Measurements from ENCODE around the gene SIK3. TPM values are rescaled to one million over a fixed set of nuclear protein-coding genes. Genes with fewer than 3 reads are reported as not detected.

SIK3 gene
- total and polyA plus RNA-seq, 2 donors (not counting 3 experiments of a cell fraction or from before 2014, with no cell fraction given): 10.3 to 21.3 TPM

GRCh38 chr11:117062498-117062897, 35.7 kb downstream of the SIK3 start:
- H4K20me1 ChIP-seq (replicated peaks; ENCODE audit: control insufficient read depth, extremely low read depth, insufficient read depth, low read length): no peaks in the 10 kb centered on the region
- no peak for DNase-seq (ENCODE audit: low read depth, low spot score)
- no TSS peak for BruUV-seq (replicated peaks)
- ChIA-PET CTCF (interaction anchor here (1.0 kb wide), 1 partner anchor 23 kb away, joined by 3 read pairs; no protein-coding TSS in a partner anchor), POLR2A (interaction anchor here (0.6 kb wide), 1 partner anchor 8 kb away, joined by 5 read pairs; no protein-coding TSS in a partner anchor)
- FAIRE-seq: no peak
- intact Hi-C loops (cut with micrococcal nuclease): no loop called here
- TF ChIP-seq MAX (IDR thresholded peaks at IDR 0.05; ENCODE audit: insufficient read depth, insufficient read length) (no peak), GATA2 (IDR thresholded peaks at IDR 0.05; ENCODE audit: insufficient read depth, insufficient read length, low read depth, low read length) (no peak), EZH2 (IDR thresholded peaks at IDR 0.05; ENCODE audit: borderline replicate concordance, low read depth, low read length, severe bottlenecking) (no peak), MYC (IDR thresholded peaks at IDR 0.05; ENCODE audit: low read depth, low read length) (no peak), FOS (IDR thresholded peaks at IDR 0.05; ENCODE audit: borderline replicate concordance, insufficient read depth, low read length) (no peak), JUN (IDR thresholded peaks at IDR 0.05; ENCODE audit: borderline replicate concordance, insufficient read depth, insufficient read length, low read depth) (no peak), POLR2A (IDR thresholded peaks at IDR 0.05; ENCODE audit: low read depth, low read length) (no peak), CTCF (IDR thresholded peaks at IDR 0.05; ENCODE audit: extremely low read depth in 1 of 2, insufficient read depth in 1 of 2, low read depth in 1 of 2, low read length in 2 of 2) (no peak), POLR2AphosphoS5 (IDR thresholded peaks at IDR 0.05; ENCODE audit: insufficient read depth, low read depth, low read length) (no peak)
- no peak overlapping the region for H2AFZ ChIP-seq (ENCODE audit: low read depth, low read length)
- H3K27ac ChIP-seq (ENCODE audit: insufficient read depth, low read depth, low read length): no peak overlapping the region
- H3K27me3 ChIP-seq (ENCODE audit: control insufficient read depth in 2 of 2, insufficient read depth in 2 of 2, low read length in 2 of 2): no peaks in the 10 kb centered on the region
- H3K9me3 ChIP-seq (replicated peaks; ENCODE audit: control insufficient read depth, insufficient read depth, low read length): no peaks in the 10 kb centered on the region
- H3K4me1 ChIP-seq (ENCODE audit: control insufficient read depth, extremely low read depth, insufficient read depth, low read length): peaks cover 17% of the 10 kb centered on the region
- no peak overlapping the region for H3K4me3 ChIP-seq (replicated peaks in 1 of 3; ENCODE audit: insufficient read depth in 1 of 3, low read depth in 1 of 3, low read length in 3 of 3)
- no peaks in the 10 kb centered on the region for H3K9me1 ChIP-seq (replicated peaks; ENCODE audit: control insufficient read depth, extremely low read depth, insufficient read depth, low read length)
- no peaks in the 10 kb centered on the region for H3K79me2 ChIP-seq (ENCODE audit: control insufficient read depth, insufficient read depth, low read length)
- H3K4me2 ChIP-seq (ENCODE audit: insufficient read depth, low read length): no peak overlapping the region
- dilution Hi-C loops (cut with MboI; ENCODE audit: extremely low pct_ligation_motif_present, low sequenced_read_pairs): no loop called here
- H3K36me3 ChIP-seq (ENCODE audit: control insufficient read depth in 2 of 2, extremely low read depth in 1 of 2, insufficient read depth in 2 of 2, low read length in 2 of 2): no peaks in the 10 kb centered on the region
- no peak overlapping the region for H3K9ac ChIP-seq (replicated peaks; ENCODE audit: extremely low read depth, insufficient read depth, low read length)

Measured in endothelial cell of umbilical vein (primary cell).